DOHH2 (cell line): ENCODE measurements around the gene KDM6B.

ENCODE experiments used
- EZH2phosphoT487 ChIP-seq: fragments of 200-600 bp; sonication (generic); IDR thresholded peaks from 2 replicates; pipeline ENCODE4 v1.6.1; 2017; ENCODE audit warnings: borderline replicate concordance, mild to moderate bottlenecking, antibody characterized with exemption, low read length, moderate library complexity, mixed read lengths
- TF ChIP-seq, protein P1 (sequence below): fragments of 200-600 bp; sonication (generic); IDR thresholded peaks from one replicate; pipeline ENCODE4 v1.5.1; 2014; ENCODE audit warnings: antibody characterized with exemption, mild to moderate bottlenecking, low read depth, low read length; ENCODE audit not compliant: poor library complexity, severe bottlenecking

- TF ChIP-seq, protein P1, sequence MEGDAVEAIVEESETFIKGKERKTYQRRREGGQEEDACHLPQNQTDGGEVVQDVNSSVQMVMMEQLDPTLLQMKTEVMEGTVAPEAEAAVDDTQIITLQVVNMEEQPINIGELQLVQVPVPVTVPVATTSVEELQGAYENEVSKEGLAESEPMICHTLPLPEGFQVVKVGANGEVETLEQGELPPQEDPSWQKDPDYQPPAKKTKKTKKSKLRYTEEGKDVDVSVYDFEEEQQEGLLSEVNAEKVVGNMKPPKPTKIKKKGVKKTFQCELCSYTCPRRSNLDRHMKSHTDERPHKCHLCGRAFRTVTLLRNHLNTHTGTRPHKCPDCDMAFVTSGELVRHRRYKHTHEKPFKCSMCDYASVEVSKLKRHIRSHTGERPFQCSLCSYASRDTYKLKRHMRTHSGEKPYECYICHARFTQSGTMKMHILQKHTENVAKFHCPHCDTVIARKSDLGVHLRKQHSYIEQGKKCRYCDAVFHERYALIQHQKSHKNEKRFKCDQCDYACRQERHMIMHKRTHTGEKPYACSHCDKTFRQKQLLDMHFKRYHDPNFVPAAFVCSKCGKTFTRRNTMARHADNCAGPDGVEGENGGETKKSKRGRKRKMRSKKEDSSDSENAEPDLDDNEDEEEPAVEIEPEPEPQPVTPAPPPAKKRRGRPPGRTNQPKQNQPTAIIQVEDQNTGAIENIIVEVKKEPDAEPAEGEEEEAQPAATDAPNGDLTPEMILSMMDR = no peak
- TF ChIP-seq EZH2phosphoT487 = no peak
Measured at GRCh38 chr17:7839190-7839875, 5.3 kb downstream of the KDM6B start.
